BE2C (cell line): ENCODE measurements around the gene BARHL2.

Source experiments
- DNase-seq: peaks from one replicate; pipeline ENCODE4 v3.0.0-alpha.2; 2020
- H3K27me3 ChIP-seq: fragments of 250-450 bp; sonication (Bioruptor Pico); 2 replicates; pipeline ENCODE4 v1.5.1; 2020; ENCODE audit warnings: mild to moderate bottlenecking
- H3K36me3 ChIP-seq: fragments of 250-450 bp; sonication (Bioruptor Pico); 2 replicates; pipeline ENCODE4 v1.5.1; 2020; ENCODE audit warnings: mild to moderate bottlenecking
- H3K4me1 ChIP-seq: fragments of 250-450 bp; sonication (Bioruptor Pico); 2 replicates; pipeline ENCODE4 v1.5.1; 2020
- H3K4me3 ChIP-seq: 2 replicates; pipeline ENCODE4 v1.5.1; 2011; ENCODE audit warnings: low read depth, low read length
- H3K9me3 ChIP-seq: fragments of 250-450 bp; sonication (Bioruptor Pico); 2 replicates; pipeline ENCODE4 v1.5.1; 2020
- CTCF ChIP-seq: IDR thresholded peaks from 2 replicates; pipeline ENCODE4 v1.5.1; 2012; ENCODE audit warnings: mild to moderate bottlenecking, low read depth, low read length

BARHL2 gene

GRCh38 chr1:90753556-90753955 is 36.5 kb upstream of the BARHL2 start:
- Histone ChIP-seq H3K4me3 (no peak overlapping the region), H3K4me1 (no peaks in the 10 kb centered on the region), H3K27me3 (peaks cover 9% of the 10 kb centered on the region), H3K36me3 (no peaks in the 10 kb centered on the region), H3K9me3 (no peaks in the 10 kb centered on the region)
- DNase-seq = no peak
- TF ChIP-seq CTCF = no peak

GRCh38 chr1:90748668-90749067 is 31.6 kb upstream of the BARHL2 start:
- Histone ChIP-seq H3K9me3 (no peaks in the 10 kb centered on the region), H3K36me3 (no peaks in the 10 kb centered on the region), H3K27me3 (peaks cover 11% of the 10 kb centered on the region), H3K4me1 (no peaks in the 10 kb centered on the region), H3K4me3 (no peak overlapping the region)
- TF ChIP-seq CTCF = no peak
- DNase-seq = no peak

- H3K27me3 ChIP-seq = peaks cover 11% of the 10 kb centered on the region
- no peak for TF ChIP-seq CTCF
- DNase-seq = no peak
- H3K4me1 ChIP-seq = no peaks in the 10 kb centered on the region
- no peak overlapping the region for H3K4me3 ChIP-seq
- H3K9me3 ChIP-seq = no peaks in the 10 kb centered on the region
- H3K36me3 ChIP-seq = no peaks in the 10 kb centered on the region
Measured at GRCh38 chr1:90746857-90747256, 29.8 kb upstream of the BARHL2 start.

GRCh38 chr1:90745972-90746371 is 28.9 kb upstream of the BARHL2 start:
- no peak for TF ChIP-seq CTCF
- no peaks in the 10 kb centered on the region for H3K9me3 ChIP-seq
- H3K36me3 ChIP-seq = no peaks in the 10 kb centered on the region
- no peak overlapping the region for H3K4me3 ChIP-seq
- DNase-seq = no peak
- H3K4me1 ChIP-seq = no peaks in the 10 kb centered on the region
- H3K27me3 ChIP-seq = peaks cover 9% of the 10 kb centered on the region

- no peak for TF ChIP-seq CTCF
- DNase-seq = no peak
Measured at GRCh38 chr1:90732136-90732535, 15.0 kb upstream of the BARHL2 start.

GRCh38 chr1:90731382-90732050 is 14.4 kb upstream of the BARHL2 start:
- no peak for TF ChIP-seq CTCF
- Histone ChIP-seq H3K36me3 (no peaks in the 10 kb centered on the region), H3K9me3 (no peaks in the 10 kb centered on the region), H3K4me1 (no peaks in the 10 kb centered on the region), H3K4me3 (no peak overlapping the region), H3K27me3 (peaks cover 55% of the 10 kb centered on the region)
- no peak for DNase-seq

More at GRCh38 chr1:90732136-90732535, 15.0 kb upstream of the BARHL2 start:
- H3K4me1 ChIP-seq = no peaks in the 10 kb centered on the region
- H3K36me3 ChIP-seq = no peaks in the 10 kb centered on the region
- no peak overlapping the region for H3K4me3 ChIP-seq
- peaks cover 49% of the 10 kb centered on the region for H3K27me3 ChIP-seq
- no peaks in the 10 kb centered on the region for H3K9me3 ChIP-seq
